ENCODE results near the gene IL32.
"Not testable (repeated sequence)": the region's sequence is repeated elsewhere in the genome, so short reads cannot be mapped to it uniquely, and the experiment has no call there.

The IL32 gene

GRCh38 chr16:3072576-3073263 lies 7.3 kb downstream of the IL32 start:
- DNase-seq: peak; percentile 77

- DNase-seq: no peak
Measured at GRCh38 chr16:3073448-3073847, 8.0 kb downstream of the IL32 start.

DNA sequence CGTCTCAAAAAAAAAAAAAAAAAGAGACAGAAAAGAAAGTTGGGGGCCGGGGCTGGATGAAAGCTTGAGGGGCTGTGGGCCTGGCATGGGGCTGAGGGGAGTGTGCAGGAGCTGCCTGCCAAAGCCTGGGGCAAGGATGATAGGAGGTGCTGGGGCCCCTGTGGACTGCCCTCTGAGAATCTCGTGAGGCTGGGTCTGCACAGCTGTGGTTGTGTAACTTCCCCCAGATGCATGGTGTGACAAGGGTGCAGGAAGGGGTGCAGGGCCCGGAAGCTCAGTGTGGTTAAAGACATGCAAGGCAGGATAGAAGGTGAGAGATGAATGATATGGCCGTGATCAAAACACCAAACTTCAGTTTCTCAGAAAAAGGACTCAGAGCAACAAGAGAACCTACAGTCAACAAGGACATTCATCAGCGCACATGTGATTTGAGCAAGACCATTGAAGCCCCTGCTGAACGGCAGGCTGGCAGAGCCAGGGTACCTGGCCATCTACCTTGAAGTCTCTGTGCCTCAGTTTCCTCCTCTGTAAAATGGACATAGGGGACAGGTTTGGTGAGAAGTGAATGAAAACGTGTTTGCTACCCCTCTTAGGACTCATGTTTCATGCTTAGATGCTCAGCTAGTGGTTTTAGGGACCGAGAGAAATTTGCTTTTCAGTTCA lies 9.6 kb downstream of the IL32 start:
- peak; percentile 94 for DNase-seq

DNA sequence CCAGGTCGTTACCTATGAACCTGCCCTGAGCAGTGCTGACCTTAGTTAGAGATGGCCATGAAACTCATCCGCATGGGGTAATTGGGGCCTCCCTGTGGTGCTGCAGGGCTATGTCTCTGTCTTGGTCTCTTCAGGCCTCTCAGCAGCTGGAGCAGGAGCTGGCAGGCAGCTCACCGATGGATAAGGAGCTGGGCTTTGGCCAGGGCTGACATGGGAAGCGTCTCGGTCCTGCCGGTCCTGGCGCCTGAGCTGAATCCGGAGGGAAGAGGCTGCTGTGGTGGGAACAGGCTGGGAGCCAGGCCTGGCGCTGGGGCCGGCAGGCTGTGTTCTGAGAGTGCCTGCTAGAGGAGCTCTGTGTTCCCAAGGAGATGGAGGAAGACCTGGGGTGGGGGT lies 10.1 kb downstream of the IL32 start:
- DNase-seq: no peak

GRCh38 chr16:3075946-3076345 lies 10.5 kb downstream of the IL32 start:
- not testable (repeated sequence) for DNase-seq

DNA sequence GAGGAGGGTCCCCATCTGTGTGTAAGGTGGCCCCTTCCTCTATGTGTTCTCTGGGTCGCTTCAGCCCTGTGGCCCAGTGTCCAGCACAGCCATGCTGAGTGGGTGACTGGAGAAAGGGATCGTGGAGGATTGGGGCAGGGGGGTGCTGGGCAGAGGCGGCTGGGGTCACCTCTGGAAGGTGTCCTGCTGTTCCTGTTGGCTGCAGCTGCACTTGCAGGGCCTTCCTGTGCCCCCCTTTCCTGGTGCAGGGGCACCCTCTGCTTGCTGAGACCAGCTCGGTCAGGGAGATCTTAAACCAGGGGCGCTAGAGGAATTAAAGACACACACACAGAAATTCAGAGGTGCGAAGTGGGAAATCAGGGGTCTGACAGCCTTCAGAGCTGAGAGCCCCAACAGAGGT lies 11.1 kb downstream of the IL32 start:
- DNase-seq: no peak

DNA sequence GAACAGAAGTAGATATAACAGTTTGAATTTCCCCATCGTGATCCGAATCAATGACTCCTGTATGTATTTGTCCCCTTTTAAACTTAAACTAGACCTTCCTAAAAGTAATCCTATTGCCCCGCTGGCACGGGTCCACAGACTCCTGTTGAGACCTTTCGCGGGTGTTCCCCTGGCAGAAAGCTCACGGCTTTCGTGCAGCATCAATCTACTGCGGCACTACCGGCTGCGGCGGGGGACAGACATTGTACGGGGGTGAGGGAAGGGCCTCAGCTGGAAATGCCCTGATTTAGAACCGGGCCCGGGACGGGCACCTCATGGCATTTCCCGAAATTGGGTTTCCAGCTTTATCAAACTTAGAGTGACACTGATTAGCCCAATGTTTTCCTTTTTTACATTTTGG lies 14.6 kb downstream of the IL32 start:
- DNase-seq: no peak

DNA sequence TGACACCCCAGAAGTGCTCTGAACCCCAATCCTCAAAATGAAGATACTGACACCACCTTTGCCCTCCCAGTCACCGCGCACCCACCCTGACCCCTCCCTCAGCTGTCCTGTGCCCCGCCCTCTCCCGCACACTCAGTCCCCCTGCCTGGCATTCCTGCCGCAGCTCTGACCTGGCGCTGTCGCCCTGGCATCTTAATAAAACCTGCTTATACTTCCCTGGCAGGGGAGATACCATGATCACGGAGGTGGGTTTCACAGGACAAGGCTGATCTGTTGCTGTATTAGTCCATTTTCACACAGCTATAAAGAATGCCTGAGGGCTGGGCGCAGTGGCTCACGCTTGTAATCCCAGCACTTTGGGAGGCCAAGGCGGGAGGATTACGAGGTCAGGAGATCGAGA lies 16.5 kb downstream of the IL32 start:
- not testable (repeated sequence) for DNase-seq

DNA sequence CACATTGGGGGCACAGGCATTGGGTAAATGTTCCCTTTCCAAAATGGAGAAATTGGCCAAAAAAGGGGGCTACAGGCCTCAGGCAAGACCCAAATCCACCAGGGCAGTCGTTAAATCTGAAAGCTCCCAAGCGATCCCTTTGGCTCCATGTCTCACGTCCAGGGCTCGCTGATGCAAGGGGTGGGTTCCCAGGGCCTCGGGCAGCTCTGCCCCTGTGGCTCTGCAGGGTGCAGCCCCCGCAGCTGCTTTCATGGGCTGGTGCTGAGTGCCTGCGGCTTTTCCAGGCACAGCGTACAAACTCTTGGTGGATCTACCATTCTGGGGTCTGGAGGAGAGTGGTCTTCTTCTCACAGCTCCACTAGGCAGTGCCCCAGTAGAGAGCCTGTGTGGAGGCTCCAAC lies 18.0 kb downstream of the IL32 start:
- not testable (repeated sequence) for DNase-seq

- no peak for DNase-seq
Measured at GRCh38 chr16:3084491-3084890, 19.1 kb downstream of the IL32 start.

DNA sequence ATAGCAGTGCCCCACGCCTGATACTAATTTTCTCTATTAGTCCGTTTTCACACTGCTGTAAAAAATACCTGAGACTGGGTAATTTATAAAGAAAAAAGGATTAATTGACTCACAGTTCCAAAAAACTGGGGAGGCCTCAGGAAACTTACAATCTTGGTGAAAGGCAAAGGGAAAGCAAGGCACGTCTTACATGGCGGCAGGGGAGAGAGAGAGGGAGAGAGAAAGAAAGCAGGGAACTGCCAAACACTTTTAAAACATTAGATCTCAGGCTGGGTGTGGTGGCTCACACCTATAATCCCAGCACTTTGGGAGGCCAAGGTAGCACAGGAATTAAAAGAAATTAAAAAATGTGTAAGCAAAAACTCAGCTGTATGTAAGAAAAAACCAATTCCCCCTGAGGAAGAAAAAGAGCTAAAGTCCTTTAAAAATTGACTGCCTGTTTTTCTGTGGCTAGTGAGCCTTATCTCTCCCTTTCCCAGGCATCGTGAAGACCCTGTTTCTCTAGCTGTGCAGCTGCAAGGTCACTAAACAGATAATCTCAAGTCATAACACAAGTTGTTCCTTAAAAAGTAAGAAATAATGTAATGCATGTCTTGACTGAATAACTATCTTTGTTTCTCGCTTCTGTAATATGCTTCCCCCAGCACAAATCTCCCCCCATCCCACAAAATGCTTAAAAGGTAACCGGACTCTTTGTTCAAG lies 19.7 kb downstream of the IL32 start:
- no peak for DNase-seq

- no peak for DNase-seq
Measured at GRCh38 chr16:3085868-3086595, 20.6 kb downstream of the IL32 start.

DNA sequence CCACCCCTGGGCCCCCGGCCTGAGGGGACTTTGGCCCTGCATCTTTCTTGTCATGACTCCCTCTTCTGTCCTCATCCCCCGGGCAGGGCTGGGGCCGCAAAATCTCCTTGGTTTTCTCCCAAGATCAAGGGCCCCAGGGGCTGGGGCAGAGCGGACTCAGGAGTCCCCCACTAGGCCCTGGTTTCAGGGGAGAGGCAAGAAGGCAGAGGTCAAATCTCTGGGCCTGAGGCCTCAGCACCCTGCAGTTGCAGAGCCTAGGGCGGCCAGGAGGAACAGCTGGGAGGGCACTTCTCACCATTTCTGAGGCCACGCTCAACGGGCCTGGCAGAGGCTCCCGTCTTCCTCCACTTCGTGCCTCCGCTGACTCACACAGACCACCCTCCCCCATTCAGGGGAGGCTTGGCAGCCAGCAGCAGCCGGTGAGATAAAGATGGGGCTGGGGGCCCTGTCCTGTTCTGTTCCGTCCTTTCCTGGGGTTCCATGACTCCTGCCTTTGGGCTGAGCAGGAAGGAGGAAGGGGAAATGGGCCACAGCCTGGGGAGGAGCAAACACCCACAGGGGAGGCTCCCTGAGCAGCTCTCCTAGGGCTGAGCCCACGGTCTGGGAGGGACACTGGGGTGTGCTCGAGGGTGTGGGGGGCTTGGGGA lies 21.3 kb downstream of the IL32 start:
- DNase-seq: no peak

GRCh38 chr16:3087243-3088235 lies 22.1 kb downstream of the IL32 start:
- no peak for DNase-seq

- no peak for DNase-seq
Measured at GRCh38 chr16:3088450-3088849, 23.0 kb downstream of the IL32 start.

DNA sequence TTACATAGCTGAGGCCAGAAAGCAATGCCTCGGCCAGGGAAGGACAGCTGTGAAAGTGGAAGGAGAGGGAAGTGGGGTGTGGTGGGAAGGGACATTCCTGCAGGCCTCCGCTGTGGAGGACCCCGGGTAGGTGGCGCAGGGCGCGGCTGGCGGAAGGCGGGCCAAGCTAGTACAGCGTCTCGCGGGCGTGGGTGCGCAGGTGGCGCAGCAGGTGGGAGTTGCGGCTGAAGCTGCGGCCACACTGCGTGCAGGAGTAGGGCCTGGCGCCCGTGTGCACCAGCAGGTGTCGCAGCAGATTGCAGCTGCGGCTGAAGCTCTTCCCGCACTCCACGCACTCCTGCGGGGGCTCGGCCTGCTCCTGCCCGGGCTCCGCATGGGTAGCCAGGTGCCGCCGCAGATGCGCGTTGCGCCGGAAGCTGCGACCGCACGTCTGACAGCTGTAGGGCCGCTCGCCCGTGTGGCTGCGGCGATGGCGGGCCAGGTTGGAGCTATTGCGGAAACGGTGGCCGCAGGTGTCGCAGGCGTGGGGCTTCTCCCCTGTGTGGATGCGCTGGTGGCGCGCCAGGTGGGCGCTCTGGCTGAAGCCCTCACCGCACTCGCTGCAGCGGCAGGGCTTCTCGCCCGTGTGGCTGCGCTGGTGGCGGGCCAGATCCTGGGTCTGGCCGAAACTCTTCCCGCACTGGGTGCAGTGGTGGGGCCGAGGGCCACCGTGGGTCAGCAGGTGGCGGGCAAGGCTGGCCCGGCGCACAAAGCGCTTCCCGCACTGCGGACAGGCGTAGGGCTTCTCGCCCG lies 23.7 kb downstream of the IL32 start:
- DNase-seq: no peak

DNA sequence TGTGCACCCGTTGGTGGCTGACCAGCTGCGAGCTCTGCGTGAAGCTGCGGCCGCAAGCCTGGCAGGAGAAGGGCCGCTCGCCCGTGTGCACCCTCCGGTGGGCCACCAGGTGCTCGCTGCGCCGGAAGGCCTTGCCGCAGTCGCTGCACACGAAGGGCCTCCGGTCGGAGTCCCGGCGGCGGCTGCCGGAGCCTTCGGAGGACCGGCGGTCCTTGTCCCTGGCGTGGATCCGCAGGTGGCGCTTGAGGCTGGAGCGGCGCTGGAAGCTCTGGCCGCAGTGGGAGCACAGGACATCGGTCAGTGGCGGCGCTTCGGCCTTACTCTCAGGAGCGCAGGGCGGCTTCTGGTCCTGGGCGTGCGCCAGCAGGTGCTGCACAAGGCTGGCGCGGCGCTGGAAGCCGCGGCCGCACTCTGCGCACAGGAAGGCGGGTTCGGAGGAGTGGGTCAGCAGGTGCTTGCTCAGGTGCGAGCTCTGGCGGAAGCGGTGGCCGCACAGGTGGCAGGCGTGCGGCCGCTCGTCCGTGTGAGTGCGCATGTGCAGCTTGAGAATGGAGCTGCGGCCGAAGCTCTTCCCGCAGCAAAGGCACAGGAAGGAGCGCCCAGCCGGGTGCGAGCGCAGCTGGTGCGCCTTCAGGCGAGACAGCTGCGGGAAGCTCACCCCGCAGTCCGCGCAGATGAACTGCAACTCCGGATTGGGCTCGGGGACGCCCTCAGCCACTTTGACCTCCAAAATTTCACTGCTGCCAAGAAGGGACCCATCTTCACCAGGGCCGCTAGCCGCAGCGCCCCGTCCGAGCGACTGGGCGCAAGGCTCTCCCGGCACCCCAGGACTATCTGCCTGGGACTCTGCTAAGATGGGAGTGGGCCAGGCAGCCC lies 24.5 kb downstream of the IL32 start:
- no peak for DNase-seq

DNA sequence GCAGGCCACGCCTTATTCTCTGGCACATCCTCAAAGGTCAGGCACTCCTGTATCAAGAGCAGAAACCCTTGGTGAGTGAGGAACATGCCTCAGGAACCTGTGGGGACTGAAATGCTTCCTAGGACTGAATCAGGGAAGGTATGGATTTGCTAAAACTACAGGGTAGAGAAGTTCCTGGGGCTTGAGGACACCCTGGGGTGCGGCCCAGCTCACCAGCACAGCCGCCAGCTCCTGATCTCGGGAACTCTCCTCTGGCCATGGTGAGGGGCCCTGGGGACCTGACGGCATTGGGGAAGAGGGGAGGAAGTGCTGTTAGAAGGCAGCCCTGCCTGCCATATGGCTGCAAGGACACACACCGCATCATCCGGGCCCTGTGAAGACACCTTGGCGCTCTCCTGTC lies 26.1 kb downstream of the IL32 start:
- DNase-seq: no peak

DNA sequence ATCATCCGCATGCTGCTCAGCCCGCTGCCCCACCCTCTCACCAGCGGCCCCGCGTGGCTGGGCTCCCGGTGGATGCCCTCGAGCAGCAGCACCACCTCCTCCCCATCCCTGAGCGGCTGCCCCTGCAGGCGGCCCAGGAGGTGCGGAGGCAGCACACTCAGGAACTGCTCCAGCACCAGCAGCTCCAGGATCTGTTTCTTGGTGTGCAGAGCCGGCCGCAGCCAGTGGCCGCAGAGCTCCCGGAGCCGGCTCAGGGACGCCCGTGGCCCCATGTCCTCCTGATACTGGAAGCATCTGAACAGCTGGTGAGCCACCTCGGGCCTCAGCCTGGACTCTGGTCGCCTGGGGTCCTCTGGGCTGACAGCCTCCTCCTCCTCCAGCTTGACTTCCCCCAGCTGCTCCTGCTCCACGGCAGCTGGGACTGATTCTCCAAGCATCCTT lies 27.1 kb downstream of the IL32 start:
- no peak for DNase-seq

Data from CD4-positive, alpha-beta T cell treated with Interleukin-4 for 4 hours (primary cell).